Coronary artery (tissue), 2 donors: ENCODE results near the gene TEC.

Experiments
- DNase-seq: peaks from one replicate; pipeline ENCODE4 v3.0.0-alpha.2; 2017; ENCODE audit warnings: low spot score
- H3K27ac ChIP-seq, 2 donors: fragments of 200-600 bp; sonication (generic); one replicate each; pipeline ENCODE4 v1.5.1; 2016 to 2019
- H3K4me3 ChIP-seq: fragments of 200-600 bp; sonication (generic); 2 replicates; pipeline ENCODE4 v1.5.1; 2016; ENCODE audit warnings: mild to moderate bottlenecking, moderate library complexity
- TF ChIP-seq, protein P1 (sequence below): fragments of 200-600 bp; sonication (generic); IDR thresholded peaks from one replicate; pipeline ENCODE4 v1.5.1; 2019; ENCODE audit warnings: antibody characterized with exemption

Gene TEC

DNA sequence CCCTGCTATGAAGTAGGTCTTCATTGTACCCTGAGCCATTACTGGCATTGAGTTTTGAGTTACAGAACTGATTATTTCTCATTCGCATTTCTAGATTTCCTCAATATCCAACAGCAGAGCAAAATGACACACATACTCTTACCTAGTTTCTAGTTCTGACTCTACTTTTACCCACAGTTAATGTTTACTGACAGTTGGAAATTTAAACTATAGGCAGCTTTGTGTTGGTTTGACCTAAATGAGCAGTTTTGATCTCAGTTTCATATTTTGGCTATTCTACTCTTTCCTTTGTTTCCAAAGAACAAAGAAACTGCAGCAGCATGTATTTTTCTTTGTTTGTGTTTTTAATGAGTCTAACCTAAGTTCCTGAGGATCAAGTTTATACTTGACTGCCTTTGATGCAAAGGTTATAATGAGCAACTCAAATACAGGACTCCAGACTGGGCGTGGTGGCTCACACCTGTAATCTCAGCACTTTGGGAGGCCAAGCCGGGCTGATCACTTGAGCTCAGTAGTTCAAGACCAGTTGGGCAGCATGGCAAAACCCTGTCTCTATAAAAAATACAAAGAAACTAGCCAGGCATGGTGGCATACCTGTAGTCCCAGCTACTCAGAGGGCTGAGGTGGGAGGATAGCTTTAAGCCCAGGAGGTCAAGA lies 166.0 kb downstream of the TEC start:
- Histone ChIP-seq H3K27ac (no peak overlapping the region), H3K4me3 (no peak overlapping the region)
- no peak for DNase-seq
- TF ChIP-seq, protein P1, sequence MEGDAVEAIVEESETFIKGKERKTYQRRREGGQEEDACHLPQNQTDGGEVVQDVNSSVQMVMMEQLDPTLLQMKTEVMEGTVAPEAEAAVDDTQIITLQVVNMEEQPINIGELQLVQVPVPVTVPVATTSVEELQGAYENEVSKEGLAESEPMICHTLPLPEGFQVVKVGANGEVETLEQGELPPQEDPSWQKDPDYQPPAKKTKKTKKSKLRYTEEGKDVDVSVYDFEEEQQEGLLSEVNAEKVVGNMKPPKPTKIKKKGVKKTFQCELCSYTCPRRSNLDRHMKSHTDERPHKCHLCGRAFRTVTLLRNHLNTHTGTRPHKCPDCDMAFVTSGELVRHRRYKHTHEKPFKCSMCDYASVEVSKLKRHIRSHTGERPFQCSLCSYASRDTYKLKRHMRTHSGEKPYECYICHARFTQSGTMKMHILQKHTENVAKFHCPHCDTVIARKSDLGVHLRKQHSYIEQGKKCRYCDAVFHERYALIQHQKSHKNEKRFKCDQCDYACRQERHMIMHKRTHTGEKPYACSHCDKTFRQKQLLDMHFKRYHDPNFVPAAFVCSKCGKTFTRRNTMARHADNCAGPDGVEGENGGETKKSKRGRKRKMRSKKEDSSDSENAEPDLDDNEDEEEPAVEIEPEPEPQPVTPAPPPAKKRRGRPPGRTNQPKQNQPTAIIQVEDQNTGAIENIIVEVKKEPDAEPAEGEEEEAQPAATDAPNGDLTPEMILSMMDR: no peak

DNA sequence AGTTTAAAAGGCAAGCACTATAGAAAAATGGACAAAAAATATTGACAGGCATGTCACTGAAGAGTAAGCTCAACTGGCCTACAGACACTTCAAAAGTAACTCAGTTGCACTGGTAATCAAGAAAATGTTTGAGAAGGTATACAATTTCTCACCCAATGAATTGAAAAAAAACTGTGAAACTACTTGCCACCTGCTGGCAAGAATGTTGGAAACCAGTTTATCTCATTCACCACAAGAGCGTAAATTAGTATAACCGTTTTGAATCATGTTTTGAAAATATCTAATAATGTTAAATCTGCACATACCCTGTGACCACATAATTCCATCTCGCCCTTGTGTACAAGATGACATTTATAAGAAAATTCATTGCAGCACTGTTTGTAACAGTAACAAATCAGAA lies 167.3 kb downstream of the TEC start:
- DNase-seq: no peak
- TF ChIP-seq, protein P1: no peak
- H3K4me3 ChIP-seq: no peak overlapping the region
- no peak overlapping the region for H3K27ac ChIP-seq

DNA sequence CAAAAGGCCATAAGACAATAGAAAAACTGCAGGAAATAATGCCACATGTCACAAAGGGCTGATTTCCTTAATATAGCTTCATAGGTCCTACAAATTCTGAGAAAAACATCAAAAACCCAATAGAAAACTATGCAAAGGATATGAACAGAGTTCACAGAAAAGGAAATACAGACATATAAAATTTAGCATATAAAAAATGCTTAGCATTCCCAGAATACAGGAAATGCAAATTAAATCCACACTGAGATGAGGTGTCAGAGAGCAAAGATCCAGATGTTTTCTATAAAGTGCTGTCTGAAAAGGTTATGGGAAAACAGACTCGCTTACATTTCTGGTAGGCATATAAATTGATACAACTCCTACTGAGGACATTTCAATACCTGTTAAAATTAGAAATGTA lies 169.4 kb downstream of the TEC start:
- Histone ChIP-seq H3K27ac (no peak overlapping the region), H3K4me3 (no peak overlapping the region)
- TF ChIP-seq, protein P1: no peak
- DNase-seq: no peak

DNA sequence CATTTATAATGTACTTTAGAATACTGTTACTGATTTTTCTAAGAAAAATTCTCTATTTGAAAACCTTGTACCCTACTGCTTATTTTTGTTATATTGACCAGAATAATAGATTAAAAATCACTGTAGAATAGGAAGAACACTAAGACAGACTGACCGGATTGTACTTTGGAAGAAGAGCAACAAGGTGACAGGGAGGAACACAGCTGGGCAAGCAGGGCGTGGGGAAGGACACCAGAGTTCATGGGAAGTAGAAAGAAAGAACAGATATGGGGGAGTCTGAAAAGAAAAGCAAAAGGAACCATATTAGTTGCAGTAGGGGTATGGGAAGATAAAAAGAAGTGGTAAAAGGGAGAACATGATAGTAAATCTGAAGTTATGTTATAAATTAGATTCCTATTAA lies 174.2 kb downstream of the TEC start:
- no peak overlapping the region for H3K27ac ChIP-seq
- DNase-seq: no peak
- TF ChIP-seq, protein P1: no peak
- no peak overlapping the region for H3K4me3 ChIP-seq

DNA sequence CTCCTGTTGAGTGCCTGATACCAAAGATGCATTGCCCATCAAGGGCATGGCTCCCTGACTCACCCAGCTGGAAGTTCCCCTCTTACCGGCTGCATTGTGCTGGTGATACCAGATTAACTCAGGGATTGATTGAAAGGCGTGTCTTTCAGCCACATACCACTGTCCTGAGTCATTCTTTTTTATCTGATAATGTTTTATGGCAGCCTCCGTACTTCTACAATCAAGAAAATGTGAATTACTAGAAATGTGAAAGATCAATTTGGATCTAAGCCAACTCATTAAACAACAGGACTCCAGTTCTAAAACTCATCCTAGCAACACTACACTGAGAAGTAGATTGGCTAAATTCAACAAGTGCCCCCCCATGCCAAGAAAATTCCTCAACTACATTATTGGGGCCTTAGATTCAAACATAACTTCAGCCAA lies 175.6 kb downstream of the TEC start:
- DNase-seq: no peak
- TF ChIP-seq, protein P1: no peak
- H3K27ac ChIP-seq: no peak overlapping the region
- no peak overlapping the region for H3K4me3 ChIP-seq

DNA sequence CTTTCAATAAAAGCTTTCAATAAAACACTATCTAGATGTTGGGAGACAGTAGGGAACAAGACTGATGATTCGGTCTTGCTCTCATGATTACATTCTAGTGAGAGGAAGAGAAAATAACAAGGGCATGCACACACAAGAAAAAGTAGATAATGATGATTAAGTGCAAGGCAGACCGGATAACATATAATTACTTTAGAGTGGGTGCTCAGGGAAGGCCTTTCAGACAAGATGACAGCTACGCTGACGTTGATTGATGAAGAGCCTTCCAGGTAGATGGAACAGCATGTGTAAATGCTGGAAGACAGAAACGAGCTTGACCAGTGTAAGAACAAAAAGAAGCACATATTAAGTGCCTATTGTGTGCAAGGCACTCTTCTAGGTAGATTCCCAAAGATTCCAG lies 179.0 kb downstream of the TEC start:
- DNase-seq: no peak
- Histone ChIP-seq H3K4me3 (no peak overlapping the region), H3K27ac (no peak overlapping the region)
- TF ChIP-seq, protein P1: no peak

DNA sequence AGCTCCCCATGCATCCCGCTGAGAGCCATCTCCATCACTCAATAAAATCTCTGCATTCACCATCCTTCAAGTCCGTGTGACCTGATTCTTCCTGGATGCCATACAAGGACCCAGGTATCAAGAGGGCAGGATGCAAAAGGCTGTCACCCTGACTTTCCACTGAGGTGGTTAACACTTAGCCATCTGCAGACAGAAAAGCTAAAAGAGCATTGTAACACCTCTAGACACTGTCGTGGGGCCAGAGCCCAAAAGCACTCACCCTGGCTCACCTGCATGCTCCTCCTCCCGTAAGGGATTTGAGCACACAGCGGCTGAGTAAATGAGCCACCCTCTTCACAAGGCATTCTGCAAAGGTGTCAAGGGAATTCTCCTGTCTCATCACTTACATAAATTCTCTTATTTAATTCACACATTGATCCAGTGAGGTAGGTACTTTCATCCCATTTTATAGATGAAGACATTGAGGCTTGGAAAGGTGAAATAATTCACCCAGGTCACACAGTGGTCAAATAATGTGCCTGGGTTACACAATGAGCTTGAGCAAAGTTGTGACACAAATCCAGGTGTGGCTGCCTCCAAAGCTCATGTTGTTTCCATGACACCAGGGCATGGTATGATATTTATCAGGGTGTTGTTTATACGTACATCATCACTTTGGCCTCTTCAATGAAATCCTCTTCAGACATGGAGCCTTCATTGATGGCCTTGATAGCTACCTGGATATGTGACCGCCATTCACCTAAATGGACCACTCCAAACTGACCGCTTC lies 183.6 kb downstream of the TEC start:
- TF ChIP-seq, protein P1: no peak
- Histone ChIP-seq H3K4me3 (no peak overlapping the region), H3K27ac (no peak overlapping the region)
- DNase-seq: no peak
